GM19468 (cell line): ENCODE data around the gene MPV17L.
"Not testable (repeated sequence)": the region's sequence is repeated elsewhere in the genome, so short reads cannot be mapped to it uniquely, and the experiment has no call there.

Experiments
- ATAC-seq: cut with Tn5 transposase; IDR thresholded peaks from one replicate; pipeline ENCODE4 v1.9.1; 2021; ENCODE audit warnings: mild to moderate bottlenecking, moderate library complexity, moderate number of reproducible peaks; ENCODE audit not compliant: unreplicated experiment; ENCODE audit errors: extremely low read depth

MPV17L gene

DNA sequence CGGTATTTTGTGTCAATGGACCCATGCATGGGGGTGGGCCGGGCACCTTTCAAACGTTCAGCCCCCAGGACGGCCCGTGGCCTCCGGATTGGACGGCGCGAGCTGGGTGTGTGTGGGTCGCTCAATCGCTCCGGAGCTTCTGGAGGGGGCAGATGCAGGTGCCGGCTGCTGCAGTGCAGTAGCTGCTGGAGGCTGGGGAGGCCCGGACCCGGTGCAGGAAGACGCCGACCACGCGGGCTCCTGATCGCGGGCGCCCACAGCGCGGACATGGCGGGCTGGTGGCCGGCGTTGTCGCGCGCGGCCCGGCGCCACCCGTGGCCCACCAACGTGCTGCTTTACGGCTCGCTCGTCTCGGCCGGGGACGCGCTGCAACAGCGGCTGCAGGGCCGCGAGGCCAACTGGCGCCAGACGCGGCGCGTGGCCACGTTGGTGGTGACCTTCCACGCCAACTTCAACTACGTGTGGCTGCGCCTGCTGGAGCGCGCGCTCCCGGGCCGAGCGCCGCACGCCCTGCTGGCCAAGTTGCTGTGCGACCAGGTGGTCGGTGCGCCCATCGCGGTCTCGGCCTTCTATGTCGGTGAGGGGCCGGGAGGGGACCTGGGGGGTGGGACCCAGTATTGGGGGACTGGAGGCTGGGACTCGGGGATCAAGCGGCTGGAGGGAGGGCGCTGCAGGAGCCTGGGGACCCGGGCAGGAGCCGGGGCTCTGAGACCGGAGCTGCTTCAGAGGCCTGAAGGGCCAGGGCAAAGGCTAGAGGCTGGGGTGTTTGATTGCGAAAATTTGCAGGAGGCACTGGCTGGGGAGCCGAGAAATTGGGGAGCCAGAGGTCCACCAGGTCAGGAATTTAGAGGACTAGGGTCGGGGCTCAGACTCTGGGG, at the start of gene MPV17L:
TSS of gene MPV17L (plus strand) at position 124 of the 878 bp plus-strand sequence. CDS start at position 268, 144 bp downstream.
- ATAC-seq = not testable (repeated sequence)

DNA sequence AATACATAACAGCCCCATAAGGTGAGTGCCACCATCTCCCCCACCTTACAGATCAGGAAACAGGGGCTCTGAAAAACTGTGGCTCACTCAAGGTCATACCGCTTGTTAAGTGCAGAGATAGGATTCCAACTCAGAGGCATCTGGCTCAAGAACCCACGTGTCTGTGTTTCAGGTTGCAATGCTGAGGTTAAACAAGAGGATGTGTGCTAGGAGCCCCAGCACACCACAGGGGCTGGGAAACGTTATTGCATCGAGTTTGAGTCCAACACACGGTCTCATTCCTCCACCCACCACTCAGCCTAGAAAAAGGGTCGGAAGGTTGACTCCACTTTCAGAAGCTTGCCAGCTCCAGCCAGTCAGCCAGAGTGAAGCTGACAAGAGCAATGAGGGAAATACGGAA, 46.8 kb upstream of the MPV17L start:
- ATAC-seq = not testable (repeated sequence)

DNA sequence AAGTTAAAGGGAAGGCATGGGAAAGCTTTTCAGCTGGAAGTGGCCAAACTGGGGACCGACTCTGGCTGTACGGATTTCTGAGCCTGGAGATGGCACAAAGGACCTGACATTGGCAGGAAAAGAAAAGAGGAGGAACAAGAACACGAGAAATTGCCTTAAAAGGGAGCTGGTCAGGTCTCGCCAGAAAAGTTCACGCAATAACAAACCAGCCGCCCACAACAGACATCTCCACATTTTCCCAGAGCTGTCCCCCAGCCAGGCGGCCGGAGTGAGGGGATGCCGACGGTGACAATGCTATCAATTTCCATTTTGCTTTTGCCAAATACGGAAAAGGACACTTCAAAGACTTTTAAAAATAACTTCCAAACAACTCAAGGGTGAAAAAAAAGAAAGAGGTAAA, 44.3 kb upstream of the MPV17L start:
- not testable (repeated sequence) for ATAC-seq

DNA sequence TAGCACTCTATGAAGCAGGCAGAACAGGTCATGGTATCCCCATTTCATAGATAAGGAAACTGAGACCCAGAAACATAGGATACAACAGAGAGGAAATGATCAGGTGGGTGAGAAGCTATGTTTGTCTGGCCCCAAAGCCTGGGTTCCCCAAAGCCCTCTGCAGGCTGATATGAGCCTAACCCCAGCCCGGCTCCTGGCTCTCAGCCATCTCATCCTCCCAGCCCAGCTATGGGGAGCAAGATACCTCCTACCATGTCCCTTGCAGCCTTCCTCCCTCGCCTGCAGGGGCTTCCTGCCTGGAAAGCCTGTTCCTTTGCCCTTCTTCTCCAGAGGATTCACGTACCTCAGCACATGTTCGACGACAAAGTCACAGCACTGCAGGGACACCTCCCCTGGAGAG, 43.8 kb upstream of the MPV17L start:
- ATAC-seq = not testable (repeated sequence)

DNA sequence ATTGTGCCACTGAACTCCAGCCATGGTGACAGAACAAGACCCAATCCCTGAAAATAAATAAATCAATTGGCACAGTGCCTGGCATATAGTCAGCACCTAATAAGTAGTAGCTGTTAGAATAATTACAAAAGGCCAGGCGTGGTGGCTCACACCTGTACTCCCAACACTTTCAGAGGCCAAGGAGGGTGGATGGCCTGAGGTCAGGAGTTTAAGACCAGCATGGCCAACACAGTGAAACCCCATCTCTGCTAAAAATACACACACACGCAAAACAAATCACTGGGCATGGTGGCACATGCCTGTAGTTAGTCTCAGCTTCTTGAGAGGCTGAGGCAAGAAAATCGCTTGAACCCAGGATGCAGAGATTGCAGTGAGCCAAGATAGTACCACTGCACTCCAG, 42.7 kb upstream of the MPV17L start:
- ATAC-seq = not testable (repeated sequence)

DNA sequence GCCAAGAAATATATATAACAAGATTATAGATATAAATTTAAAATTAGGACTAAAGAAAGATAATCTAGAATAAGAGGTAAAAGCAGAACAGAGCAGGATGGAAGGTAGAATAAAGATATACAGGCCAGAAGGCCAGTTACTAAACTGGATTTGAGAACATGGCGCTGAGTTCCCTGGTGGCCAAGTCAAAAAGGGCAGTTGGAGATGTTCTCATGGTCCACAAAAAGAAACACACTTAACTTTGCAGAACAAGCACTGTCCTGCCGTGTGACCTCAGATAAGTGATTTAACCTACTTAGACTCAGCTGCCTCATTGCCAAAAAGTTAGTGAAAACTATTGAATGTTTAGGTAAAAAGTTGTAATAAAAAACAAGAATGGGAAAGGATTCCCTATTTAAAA, 40.7 kb upstream of the MPV17L start:
- ATAC-seq = not testable (repeated sequence)

DNA sequence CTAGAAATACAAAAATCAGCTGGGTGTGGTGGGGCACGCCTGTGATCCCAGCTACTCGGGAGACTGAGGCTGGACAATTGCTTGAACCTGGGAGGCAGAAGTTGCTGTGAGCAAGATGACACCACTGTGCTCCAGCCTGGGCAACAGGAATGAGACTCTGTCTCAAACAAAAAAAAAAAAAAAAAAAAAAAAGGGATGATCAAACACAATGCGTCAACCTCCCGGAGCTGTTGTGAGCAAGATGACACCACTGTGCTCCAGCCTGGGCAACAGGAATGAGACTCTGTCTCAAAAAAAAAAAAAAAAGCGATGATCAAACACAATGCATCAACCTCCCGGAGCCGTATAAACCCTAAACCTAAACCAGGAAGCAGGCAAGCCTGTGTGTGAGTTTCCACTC, 38.1 kb upstream of the MPV17L start:
- not testable (repeated sequence) for ATAC-seq

DNA sequence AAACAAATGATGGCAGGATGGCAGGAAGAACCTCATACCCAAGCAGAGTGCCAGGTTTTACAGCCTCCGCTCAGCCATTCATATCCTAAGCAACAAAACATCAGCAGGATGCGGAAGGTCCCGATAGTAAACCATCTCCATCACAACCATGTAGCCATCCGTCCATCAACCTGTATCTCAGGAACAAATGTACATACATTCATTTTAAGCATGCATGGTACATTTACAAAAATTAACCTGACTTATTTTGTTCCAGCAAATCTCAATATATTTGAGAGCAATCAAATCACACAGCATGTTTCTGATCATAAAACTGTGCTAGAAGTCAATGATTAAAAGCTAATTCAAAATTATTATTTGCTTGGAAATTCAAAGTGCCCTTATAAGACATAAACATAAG, 17.4 kb upstream of the MPV17L start, which contains the start of gene NPIPA5:
TSS of gene NPIPA5 (minus strand) at position 101 of the 400 bp plus-strand sequence. CDS start at position 101, 0 bp downstream.
- not testable (repeated sequence) for ATAC-seq

DNA sequence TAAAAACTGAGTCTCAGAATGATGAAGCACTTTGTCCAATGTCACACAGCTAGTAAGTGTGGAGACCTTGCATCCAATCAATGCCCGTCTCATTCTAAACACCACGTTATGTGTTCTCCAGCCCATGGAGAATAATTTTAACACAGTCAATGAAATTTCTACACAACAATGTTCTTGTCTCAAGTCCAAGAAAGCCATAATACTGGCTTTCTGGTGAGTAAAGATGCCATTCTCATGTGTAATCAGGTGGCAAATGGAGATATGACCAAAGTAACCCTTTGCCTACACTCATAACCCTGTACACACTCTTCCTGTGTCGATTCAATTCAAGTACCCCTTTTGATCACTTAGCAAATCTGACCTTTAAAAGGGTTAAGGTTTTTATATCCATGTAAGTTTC, 12.7 kb upstream of the MPV17L start:
- ATAC-seq = not testable (repeated sequence)

DNA sequence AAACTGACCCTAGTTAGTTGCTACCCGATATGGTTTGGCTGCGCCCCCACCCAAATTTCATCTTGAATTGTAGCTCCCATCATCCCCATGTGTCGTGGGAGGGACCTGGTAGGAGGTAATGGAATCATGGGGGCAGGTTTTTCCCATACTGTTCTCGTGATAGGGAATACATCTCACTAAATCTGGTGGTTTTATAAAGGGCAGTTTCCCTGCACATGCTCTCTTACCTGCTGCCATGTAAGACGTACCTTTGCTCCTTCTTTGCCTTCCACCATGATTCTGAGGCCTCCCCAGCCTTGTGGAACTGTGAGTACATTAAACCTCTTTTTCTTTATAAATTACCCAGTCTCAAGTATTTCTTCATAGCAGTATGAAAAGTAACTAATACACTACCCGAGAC, 7.5 kb upstream of the MPV17L start:
- ATAC-seq = not testable (repeated sequence)

DNA sequence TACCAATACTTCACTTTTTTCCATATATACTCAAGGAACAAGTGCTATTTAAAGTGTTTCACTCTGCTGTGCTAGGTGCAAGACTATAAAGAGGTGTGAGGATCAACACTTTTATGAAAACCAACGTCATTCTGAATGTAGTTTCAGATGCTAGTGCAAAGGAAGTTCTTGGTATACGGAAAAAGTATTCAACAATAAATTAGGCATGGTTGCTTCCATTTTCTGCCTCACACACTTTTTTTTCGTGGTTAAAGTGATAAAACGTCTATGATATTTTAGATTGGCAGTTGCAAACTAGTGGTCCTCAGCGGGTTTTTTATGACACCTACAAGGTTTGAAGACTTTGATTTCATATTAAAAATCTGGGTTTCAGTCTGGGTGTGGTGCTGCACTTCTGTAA, 5.6 kb upstream of the MPV17L start:
- ATAC-seq = not testable (repeated sequence)

DNA sequence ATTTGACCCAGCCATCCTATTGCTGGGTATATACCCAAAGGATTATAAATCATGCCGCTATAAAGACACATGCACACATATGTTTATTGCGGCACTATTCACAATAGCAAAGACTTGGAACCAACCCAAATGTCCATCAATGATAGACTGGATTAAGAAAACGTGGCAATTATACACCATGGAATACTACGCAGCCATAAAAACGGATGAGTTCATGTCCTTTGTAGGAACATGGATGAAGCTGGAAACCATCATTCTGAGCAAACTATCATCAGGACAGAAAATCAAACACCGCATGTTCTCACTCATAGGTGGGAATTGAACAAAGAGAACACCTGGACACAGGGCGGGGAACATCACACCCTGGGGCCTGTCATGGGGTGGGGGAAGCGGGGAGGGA, 2.5 kb upstream of the MPV17L start:
- ATAC-seq = not testable (repeated sequence)

DNA sequence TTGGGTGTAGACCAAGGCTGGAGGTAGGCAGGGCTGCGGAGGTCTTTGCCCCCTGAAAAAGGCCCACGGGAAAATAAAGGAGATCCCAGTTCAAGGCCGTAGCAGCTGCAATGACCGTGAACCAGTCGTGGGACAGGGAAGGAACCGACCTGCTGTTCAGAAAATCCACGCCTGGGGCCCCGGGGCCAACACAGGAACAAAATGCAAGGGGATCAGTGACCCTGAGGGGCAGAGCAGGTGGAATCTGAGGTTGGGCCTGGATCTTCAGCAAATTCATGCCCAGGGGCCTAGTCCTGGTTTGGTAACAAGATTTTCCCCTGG, 915 bp downstream of the MPV17L start:
- ATAC-seq = not testable (repeated sequence)

DNA sequence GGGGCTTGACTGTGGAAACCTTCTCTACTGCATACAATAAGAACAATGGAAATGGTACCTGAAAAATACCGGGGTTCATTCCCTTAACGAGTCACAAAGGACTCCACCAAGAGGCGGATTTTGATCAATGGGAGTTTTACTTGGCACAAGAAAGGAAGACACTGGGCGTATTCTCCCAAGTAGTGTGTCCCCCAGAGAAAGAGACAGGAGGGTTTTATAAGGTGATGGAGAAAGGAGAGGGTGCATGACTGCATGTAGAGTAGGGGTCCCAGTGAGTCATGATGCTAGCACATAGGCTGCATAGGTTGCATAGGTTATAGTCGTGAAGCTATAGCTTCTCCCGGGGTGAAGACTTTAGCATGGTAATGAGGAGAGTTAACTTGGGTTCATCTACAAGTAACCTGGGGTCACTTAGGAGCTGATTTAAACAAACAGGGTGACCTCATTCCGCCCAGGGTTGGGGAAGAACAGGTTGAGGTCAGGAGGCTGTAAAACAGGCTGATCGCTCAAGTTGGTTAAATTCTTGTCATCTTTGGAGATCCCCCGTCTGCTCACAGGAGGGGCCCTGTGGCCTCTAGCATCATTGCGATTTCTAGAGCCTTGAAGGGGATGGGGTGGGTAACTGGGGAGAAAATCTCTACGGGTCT, 1.5 kb downstream of the MPV17L start:
- no peak for ATAC-seq

DNA sequence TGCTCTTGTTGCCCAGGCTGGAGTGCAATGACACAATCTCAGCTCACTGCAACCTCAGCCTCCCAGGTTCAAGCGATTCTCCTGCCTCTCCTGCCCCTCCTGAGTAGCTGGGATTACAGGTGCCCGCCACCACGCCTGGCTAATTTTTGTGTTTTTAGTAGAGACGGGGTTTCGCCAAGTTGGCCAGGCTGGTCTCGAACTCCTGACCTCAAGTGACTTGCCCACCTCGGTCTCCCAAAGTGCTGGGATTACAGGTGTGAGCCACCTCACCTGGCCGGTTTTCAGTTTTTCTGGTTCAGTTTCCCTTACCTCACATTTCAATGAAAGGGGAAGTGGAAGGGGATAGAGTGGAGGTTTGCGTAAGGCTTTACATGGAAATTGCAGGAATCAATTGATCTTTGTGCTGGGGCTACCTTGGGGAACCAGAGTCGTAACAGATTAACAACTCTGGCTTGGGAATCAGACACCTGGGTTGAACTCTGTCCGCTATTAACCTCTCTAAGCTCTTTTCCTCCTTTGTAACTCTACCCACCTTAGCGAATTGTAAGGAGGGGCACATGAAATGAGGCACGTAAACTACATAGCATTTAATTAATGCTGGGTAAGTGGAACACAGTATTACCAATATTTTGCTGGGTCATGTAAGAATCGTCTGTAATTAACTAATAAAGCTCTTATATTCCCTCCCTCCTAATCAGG, 3.2 kb downstream of the MPV17L start:
- no peak for ATAC-seq

DNA sequence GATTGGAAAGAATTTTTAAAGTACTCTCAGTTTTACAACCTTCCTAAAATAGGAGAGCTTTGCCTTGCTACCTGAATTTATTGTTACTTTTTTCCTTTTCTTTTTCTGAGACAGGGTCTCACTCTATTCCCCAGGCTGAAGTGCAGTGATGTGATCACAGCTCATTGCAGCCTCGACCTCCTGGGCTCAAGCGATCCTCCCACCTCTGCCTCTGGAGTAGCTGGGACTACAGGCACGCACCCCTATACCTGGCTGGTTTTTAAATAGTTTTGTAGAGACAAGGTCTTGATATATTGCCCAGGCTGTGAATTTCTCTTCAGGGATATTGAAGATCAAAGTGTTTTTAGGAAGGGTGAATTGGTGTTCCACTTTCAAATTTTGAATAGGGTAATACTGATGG, 3.8 kb downstream of the MPV17L start:
- ATAC-seq = no peak

DNA sequence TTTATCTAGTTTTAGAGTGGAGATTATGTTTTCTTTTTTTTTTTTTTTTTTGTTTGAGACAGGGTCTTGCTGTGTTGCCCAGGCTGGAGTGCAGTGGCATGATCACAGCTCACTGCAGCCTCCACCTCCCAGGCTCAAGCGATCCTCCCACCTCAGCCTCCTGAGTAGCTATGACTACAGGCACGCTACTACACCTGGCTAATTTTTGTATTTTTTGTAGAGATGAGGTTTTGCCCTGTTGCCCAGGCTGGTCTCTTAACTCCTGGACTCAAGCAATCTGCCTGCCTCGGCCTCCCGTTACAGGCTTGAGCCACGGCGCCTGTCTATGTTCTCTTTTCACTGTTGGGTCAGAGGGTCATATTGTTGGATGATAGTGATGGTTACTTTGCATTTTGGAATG, 4.8 kb downstream of the MPV17L start:
- ATAC-seq = not testable (repeated sequence)

DNA sequence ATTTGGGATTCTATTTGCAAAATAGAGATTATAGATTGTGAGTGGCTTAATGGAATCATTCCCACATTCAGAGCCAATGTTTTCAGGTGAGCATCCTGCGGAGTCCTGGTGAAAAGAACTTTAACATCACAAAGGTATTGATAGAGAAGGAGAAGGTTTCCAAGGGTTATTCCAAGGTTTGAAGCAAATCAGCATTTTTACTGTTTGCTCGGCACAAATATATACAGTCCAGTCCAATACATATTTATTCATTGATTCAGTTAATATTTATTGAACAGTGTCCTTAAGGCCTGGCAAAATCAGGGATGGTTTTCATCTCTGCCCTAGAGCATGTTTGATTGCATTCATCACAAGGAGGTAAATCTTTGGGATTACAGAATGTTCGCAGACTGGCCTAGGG, 6.4 kb downstream of the MPV17L start:
- no peak for ATAC-seq

DNA sequence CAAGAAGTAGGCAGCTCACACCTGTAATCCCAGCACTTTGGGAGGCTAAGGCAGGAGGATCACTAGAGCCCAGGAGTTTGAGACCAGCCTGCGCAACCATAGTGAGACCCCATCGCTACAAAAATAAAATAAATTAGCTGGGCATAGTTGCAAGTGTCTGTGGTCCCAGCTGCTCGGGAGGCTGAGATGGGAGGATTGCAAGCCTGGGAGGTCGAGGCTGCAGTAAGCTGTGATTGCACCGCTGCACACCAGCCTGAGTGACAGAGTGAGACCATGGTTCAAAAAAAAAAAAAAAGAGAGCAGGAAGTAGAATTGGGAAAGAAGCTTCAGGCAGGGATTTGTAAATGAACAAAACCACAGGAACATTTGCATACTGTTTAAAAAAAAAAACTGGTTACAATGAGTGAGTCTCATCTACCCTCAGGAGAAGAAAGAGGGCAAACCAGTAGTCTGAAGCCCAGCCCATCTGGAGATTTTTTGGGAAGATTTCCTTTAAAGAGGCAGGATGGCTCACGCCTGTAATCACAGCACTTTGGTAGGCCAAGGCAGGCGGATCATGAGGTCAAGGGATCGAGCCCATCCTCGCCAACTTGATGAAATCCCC, 7.9 kb downstream of the MPV17L start:
- no peak for ATAC-seq

DNA sequence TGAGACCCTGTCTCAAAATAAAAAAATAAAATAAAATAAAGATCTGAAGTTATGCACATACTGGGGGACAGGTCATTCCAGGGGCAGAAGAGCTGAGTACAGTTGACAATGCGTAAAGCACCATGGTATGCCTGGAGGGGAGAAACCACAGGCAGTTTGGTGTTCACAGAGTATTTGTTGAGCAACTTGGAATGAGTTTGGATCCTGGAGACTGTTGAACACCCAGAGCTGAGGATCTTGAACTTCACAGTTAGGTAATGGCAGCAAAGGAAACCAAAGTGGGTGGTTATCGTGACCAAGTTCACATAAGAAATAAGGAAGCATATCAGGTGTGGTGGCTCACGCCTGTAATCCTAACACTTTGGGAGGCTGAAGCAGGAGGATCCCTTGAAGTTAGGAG, 8.5 kb downstream of the MPV17L start:
- not testable (repeated sequence) for ATAC-seq
